Esophagus (tissue), 2 donors: Measurements from ENCODE around the gene SF3B2. TPM values are rescaled to one million over a fixed set of nuclear protein-coding genes. Genes with fewer than 3 reads are reported as not detected.

Experiments used
- H3K27ac ChIP-seq, 2 donors: one replicate each; pipeline ENCODE4 v1.5.1; 2013; ENCODE audit warnings: low read depth in 2 of 2, mild to moderate bottlenecking in 2 of 2, inconsistent platforms in 1 of 2, low read length in 1 of 2, moderate library complexity in 1 of 2
- H3K27me3 ChIP-seq, 2 donors: one replicate each; pipeline ENCODE4 v1.6.1; 2013; ENCODE audit warnings: low read length in 2 of 2, control low read depth in 1 of 2, mild to moderate bottlenecking in 1 of 2; ENCODE audit not compliant: insufficient read depth in 2 of 2, control insufficient read depth in 1 of 2
- H3K36me3 ChIP-seq, 2 donors: one replicate each; pipeline ENCODE4 v1.6.1; 2013; ENCODE audit warnings: low read length in 1 of 2; ENCODE audit not compliant: control insufficient read depth in 2 of 2, insufficient read depth in 2 of 2
- H3K4me1 ChIP-seq, 2 donors: one replicate each; pipeline ENCODE4 v1.6.1; 2013; ENCODE audit warnings: low read length in 1 of 2; ENCODE audit not compliant: control insufficient read depth in 2 of 2, insufficient read depth in 2 of 2
- H3K4me3 ChIP-seq, 2 donors: one replicate each; pipeline ENCODE4 v1.5.1; 2013; ENCODE audit warnings: low read length in 2 of 2, mild to moderate bottlenecking in 2 of 2, low read depth in 1 of 2, moderate library complexity in 1 of 2
- H3K9me3 ChIP-seq, 2 donors: one replicate each; pipeline ENCODE4 v1.6.1; 2013; ENCODE audit warnings: mild to moderate bottlenecking in 2 of 2, low read depth in 1 of 2, low read length in 1 of 2, moderate library complexity in 1 of 2; ENCODE audit not compliant: control insufficient read depth in 2 of 2, insufficient read depth in 1 of 2
- WGBS, 2 donors: extraction: QIAGEN DNeasy Blood & Tissue Kit; methylation state at CpG; one replicate each; pipeline ENCODE4 v1.1.7; 2013; 5-methylcytosine and 5-hydroxymethylcytosine counted together
- polyA plus RNA-seq, 2 donors: library from polyadenylated mRNA; stranded (reverse); fragments of 200-250 nt; gene quantifications; one replicate each; pipeline ENCODE4 v1.2.3, GENCODE V29; 2013
- donor health status: healthy with polysubstance abuse.
- donor health status: Bipolar disorder and iron deficiency.

The SF3B2 gene, protein sequence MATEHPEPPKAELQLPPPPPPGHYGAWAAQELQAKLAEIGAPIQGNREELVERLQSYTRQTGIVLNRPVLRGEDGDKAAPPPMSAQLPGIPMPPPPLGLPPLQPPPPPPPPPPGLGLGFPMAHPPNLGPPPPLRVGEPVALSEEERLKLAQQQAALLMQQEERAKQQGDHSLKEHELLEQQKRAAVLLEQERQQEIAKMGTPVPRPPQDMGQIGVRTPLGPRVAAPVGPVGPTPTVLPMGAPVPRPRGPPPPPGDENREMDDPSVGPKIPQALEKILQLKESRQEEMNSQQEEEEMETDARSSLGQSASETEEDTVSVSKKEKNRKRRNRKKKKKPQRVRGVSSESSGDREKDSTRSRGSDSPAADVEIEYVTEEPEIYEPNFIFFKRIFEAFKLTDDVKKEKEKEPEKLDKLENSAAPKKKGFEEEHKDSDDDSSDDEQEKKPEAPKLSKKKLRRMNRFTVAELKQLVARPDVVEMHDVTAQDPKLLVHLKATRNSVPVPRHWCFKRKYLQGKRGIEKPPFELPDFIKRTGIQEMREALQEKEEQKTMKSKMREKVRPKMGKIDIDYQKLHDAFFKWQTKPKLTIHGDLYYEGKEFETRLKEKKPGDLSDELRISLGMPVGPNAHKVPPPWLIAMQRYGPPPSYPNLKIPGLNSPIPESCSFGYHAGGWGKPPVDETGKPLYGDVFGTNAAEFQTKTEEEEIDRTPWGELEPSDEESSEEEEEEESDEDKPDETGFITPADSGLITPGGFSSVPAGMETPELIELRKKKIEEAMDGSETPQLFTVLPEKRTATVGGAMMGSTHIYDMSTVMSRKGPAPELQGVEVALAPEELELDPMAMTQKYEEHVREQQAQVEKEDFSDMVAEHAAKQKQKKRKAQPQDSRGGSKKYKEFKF
- 10 to 100 TPM; 61.9 to 80.2 TPM for polyA plus RNA-seq

DNA sequence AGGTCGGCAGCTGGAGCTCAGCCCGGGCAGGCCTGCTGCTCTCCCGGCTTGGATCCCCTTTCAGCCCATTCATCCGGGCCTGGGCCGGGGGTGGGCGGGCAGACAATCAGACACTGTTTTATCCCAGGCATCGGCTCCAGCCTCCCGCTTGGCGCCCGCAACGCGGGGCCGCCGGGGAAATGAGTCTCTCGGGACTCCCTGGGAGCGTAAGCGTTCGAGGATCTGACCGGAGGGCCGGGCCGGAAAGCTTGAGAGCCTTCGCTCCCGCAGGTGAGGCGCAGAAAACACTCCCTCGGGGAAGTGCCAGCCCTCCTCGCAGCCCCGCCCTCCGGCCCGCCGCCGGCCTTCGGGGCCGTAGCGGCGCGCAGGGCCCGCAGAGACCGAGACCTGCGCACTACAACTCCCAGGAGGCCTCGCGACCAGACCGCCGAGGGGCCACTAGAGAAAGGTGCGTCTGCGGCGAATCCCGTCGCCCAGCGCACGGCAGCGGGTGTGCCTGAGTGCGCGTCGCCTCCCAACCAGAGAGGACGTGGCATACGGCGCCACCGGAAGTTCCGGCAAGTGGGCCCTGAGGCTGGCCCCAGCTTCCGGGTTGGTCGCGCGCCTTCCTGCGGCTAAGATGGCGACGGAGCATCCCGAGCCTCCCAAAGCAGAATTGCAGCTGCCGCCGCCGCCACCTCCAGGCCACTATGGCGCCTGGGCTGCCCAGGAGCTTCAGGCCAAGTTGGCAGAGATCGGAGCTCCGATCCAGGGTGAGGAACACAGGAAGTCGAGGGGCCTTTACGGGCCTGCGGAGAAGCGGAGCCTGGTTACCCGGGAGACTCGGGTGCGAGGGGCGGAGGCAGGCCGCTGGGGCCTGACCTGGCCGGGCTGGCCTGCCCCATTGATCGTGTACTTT, at the start of gene SF3B2:
Gene SF3B2, plus strand, starts transcription at position 599 of the 898 bp plus-strand sequence. Its CDS starts 21 bp downstream, at position 620.
- 0 to 1% methylated on average over 80 to 84 of the region's 84 CpGs for WGBS, 2 donors

DNA sequence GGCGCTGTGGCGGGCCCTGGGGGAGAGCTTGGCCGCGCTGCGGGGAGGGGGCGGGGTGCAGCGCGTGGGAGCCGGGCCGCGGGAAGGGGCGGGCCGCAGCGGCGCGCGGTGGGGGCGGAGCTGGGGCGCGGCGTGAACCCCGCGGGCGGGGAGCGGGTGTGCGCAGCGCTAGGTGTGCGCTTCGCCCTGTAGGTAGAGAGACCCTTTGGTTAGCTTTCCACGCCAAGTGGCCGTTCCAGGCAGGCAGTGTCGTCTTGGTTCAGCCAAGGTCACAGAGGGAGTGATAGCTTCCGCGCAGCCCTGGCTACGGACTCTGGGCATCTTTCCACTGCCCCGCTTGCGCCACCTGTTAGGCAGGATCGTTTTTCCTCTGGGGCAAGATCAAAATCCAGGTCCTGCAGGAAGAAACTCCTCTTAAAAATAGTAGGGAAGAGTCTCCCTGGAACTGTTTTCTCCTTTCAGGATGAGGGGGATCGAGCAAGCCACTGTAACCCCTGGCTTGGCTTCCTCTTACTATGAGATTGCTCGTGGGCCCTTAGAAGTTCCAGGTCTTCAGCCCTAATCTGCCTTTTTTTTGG, 49.4 kb upstream of the SF3B2 start:
- 1% methylated on average over 34 to 40 of the region's 40 CpGs for WGBS, 2 donors
- Histone ChIP-seq H3K9me3 (no peaks in the 10 kb centered on the region), H3K4me1 (peaks cover 3 to 5% of the 10 kb centered on the region in 2 donors), H3K36me3 (peaks cover 5 to 21% of the 10 kb centered on the region in 2 donors), H3K4me3 (peak overlapping the region; percentile 76 to 97), H3K27me3 (no peaks in the 10 kb centered on the region), H3K27ac (peak overlapping the region; percentile 96 to 99)

More for the DNA sequence above, at the start of gene SF3B2:
- Histone ChIP-seq H3K27me3 (no peaks in the 10 kb centered on the region), H3K4me3 (peak within 1 kb of the TSS; percentile 93 to 97), H3K36me3 (peaks cover 3 to 11% of the 10 kb centered on the region in 2 donors), H3K4me1 (peaks cover 4 to 6% of the 10 kb centered on the region in 2 donors), H3K9me3 (no peaks in the 10 kb centered on the region), H3K27ac (peak within 1 kb of the TSS; percentile 83 to 86)

DNA sequence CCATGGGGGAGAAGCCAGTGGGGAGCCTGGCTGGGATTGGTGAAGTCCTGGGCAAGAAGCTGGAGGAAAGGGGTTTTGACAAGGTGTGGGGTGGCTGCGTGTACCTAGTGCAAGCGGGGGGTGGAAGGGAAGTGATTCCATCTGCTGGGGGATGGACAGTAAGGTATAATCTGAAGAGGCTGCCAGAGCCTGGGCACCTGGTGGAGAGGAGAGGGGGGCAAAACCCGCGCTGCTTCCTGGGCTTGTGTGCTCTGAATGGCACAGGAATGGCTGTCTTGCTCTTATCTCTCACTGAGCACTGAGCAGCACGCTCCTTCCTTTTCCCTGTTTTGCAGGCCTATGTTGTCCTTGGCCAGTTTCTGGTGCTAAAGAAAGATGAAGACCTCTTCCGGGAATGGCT, 48.9 kb upstream of the SF3B2 start:
- H3K4me1 ChIP-seq, result peaks cover 3 to 5% of the 10 kb centered on the region in 2 donors
- no peaks in the 10 kb centered on the region for H3K9me3 ChIP-seq
- H3K36me3 ChIP-seq, result peaks cover 5 to 17% of the 10 kb centered on the region in 2 donors
- H3K27ac ChIP-seq, result peak overlapping the region in 1 of 2 donors; percentile 99
- no peaks in the 10 kb centered on the region for H3K27me3 ChIP-seq
- WGBS, 2 donors, result 55 to 69% methylated on average over 6 of the region's 6 CpGs
- peak overlapping the region in 1 of 2 donors; percentile 97 for H3K4me3 ChIP-seq

DNA sequence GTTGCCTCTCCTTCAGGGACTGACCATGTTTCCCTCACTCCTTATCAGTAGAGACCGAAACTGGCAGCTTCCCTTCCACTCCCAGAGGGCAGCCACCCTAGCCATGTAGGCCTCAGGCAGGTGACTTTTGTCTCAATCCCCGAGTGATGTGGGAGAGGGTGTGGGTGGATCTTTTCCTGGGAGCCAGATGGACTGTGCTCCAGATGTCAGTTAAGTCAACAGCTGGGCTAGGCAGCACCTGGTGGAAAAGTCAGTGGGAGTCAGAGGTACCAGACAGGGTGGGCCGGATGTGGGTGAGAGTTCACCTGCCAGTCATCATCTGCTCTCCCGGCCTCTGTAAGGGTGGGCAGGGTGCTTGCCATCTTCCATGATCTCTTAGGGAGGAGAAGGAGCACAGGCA, 48.0 kb upstream of the SF3B2 start:
- no peaks in the 10 kb centered on the region for H3K9me3 ChIP-seq
- H3K27me3 ChIP-seq, result no peaks in the 10 kb centered on the region
- peaks cover 5 to 9% of the 10 kb centered on the region in 2 donors for H3K36me3 ChIP-seq
- no peak overlapping the region for H3K27ac ChIP-seq
- H3K4me1 ChIP-seq, result peaks cover 3 to 5% of the 10 kb centered on the region in 2 donors
- H3K4me3 ChIP-seq, result no peak overlapping the region
- WGBS, 2 donors, result 81 to 83% methylated on average over 4 of the region's 4 CpGs

DNA sequence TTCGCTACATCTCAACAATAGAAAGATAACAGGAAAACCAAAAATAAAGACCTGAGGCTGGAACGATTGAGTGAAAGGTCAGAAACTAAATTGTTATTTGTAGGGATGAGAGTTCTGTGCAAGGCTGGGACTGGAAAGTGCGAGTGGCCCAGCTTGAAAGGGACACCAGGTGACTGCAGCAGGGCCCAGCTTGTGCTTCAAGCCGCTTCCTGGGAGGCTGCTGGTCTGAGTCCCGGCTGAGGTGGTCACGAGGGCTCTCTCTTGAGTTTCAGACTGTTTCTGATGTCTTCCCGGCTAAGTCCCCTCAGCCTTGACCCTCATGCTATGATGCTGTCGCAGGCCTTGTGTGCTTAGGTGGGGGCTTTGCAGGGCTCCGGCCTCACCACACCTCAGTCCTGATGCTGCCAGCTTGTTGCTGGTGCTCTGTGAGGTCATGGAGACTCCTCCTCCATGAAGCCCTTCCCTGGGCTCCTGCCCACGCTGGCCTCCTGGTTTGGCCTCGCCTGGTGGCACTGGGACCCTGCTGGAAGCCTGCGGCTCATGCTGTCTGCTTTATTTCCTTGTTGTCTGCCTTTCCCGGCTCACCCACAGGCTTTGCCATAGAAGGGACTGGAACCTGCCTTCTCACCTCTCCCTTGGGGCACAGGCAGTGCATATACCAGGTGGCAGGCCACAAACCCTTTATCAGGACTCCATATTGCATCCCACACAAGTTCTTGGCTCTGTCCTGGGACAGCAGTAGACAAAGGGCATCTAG, 45.9 kb upstream of the SF3B2 start:
- 85 to 94% methylated on average over 13 of the region's 13 CpGs for whole genome bisulfite sequencing, 2 donors
- H3K27me3 ChIP-seq, result no peaks in the 10 kb centered on the region
- H3K4me3 ChIP-seq, result no peak overlapping the region
- no peaks in the 10 kb centered on the region for H3K9me3 ChIP-seq
- H3K4me1 ChIP-seq, result peaks cover 3 to 5% of the 10 kb centered on the region in 2 donors
- H3K36me3 ChIP-seq, result peaks cover 0 to 4% of the 10 kb centered on the region in 2 donors
- H3K27ac ChIP-seq, result no peak overlapping the region

DNA sequence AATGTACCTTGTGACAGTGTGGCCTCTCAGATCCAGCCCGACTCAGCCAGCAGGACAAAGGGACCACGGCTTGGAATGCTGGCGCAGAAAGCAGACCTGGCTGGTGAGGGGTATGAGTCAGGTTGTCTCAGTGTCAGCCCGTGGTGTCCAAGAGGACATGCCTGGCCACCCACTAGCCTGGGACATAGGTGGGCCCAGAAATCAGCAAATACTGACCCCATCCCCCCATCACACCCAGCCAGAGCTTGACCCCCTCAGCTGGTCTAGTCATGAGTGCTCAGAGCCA, 45.3 kb upstream of the SF3B2 start:
- no peak overlapping the region for H3K4me3 ChIP-seq
- H3K9me3 ChIP-seq, result no peaks in the 10 kb centered on the region
- H3K36me3 ChIP-seq, result peaks cover 0 to 4% of the 10 kb centered on the region in 2 donors
- no peak overlapping the region for H3K27ac ChIP-seq
- WGBS, 2 donors, result 63 to 67% methylated on average over 4 of the region's 4 CpGs
- peaks cover 3 to 5% of the 10 kb centered on the region in 2 donors for H3K4me1 ChIP-seq
- H3K27me3 ChIP-seq, result no peaks in the 10 kb centered on the region

DNA sequence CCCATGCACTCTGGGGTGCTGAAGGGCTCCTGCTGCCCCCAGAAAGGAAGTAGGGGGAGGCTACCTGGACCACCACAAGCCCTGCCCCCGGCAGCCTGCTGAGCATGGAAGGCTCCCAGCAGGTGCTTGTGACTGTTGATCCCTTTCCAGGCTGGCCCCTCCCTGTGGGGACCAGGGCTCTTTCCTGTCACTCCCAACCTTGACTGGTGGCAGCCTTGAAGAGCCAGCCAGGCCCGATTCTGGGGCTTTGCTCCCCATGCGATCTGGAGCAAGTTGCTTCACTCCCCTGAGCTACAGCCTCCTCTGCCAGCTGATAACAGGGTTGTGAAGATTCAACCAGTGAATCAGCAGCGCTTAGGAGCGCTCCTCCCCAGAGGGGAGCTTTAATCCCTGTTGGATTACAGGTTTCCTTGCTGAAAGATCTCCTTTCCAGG, 44.9 kb upstream of the SF3B2 start:
- Histone ChIP-seq H3K9me3 (no peaks in the 10 kb centered on the region), H3K36me3 (peaks cover 0 to 4% of the 10 kb centered on the region in 2 donors), H3K4me1 (peaks cover 5 to 6% of the 10 kb centered on the region in 2 donors), H3K4me3 (no peak overlapping the region), H3K27ac (no peak overlapping the region), H3K27me3 (no peaks in the 10 kb centered on the region)
- 47 to 51% methylated on average over 5 of the region's 5 CpGs for WGBS, 2 donors

DNA sequence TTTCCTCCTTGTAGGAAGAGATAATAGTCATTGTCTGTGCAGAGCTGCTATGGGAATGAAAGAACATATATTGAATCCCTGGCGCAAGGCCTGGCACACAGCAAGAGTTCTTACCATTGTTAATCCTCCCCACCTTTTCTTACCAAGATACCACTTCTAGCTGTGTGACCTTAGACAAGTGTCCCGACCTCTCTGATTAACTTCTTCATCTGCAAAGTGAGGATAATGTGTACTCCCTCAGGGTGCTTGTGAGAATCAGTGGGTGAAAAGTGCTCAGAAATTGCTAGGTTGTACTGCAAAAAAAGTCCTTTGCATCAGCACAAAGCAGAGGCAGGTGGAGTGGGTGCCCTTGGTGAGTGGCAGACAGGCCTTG, 44.1 kb upstream of the SF3B2 start:
- no peak overlapping the region for H3K4me3 ChIP-seq
- H3K27me3 ChIP-seq, result no peaks in the 10 kb centered on the region
- peaks cover 0 to 4% of the 10 kb centered on the region in 2 donors for H3K36me3 ChIP-seq
- peaks cover 6% of the 10 kb centered on the region in 2 donors for H3K4me1 ChIP-seq
- 84 to 87% methylated on average over 2 of the region's 2 CpGs for WGBS, 2 donors
- H3K27ac ChIP-seq, result peak overlapping the region in 1 of 2 donors; percentile 29
- H3K9me3 ChIP-seq, result no peaks in the 10 kb centered on the region
